H1 (cell line): Measurements from ENCODE around the gene DUSP2. TPM values are rescaled to one million over a fixed set of nuclear protein-coding genes. Genes with fewer than 3 reads are reported as not detected.
A peak's percentile ranks its signal among the peaks of the same experiment; 100 is the strongest.

Source experiments
- CTCF ChIA-PET: fragments of 300-600 bp; sonication (Branson Sonifier 250); formaldehyde crosslinking; loops from one replicate; lab custom pipeline; 2021; ENCODE audit not compliant: partially characterized antibody; lab: Charles Lee
- POLR2A ChIA-PET: fragments of 300-600 bp; sonication (Branson Sonifier 250); formaldehyde crosslinking; loops from one replicate; lab custom pipeline; 2021; ENCODE audit warnings: inconsistent platforms; ENCODE audit not compliant: partially characterized antibody; lab: Charles Lee
- DNase-seq, 2 experiments: peaks; one replicate each; pipeline versions ENCODE4 v3.0.0 to v3.0.0-alpha.2; 2010 to 2022; ENCODE audit warnings: low spot score in 2 of 2, low read depth in 1 of 2, mixed read lengths in 1 of 2
- FAIRE-seq: peaks from 2 replicates; lab custom pipeline; 2011; peaks lifted over from hg19 to GRCh38; lab: Jason Lieb, UNC
- H2AFZ ChIP-seq: 2 replicates; pipeline ENCODE4 v1.8.1; 2012; ENCODE audit warnings: low read length, inconsistent platforms
- H2AK5ac ChIP-seq: 2 replicates; pipeline ENCODE4 v1.6.1; 2013; ENCODE audit warnings: low read depth, low read length
- H2BK120ac ChIP-seq: replicated peaks from 2 replicates; pipeline ENCODE3; 2013; ENCODE audit warnings: low read depth, low read length, inconsistent platforms
- H2BK12ac ChIP-seq: 2 replicates; pipeline ENCODE4 v1.6.1; 2013; ENCODE audit warnings: low read depth, low read length
- H2BK15ac ChIP-seq: 2 replicates; pipeline ENCODE4 v1.6.1; 2013; ENCODE audit warnings: low read length
- H2BK20ac ChIP-seq: 2 replicates; pipeline ENCODE4 v1.6.1; 2013; ENCODE audit warnings: low read length
- H2BK5ac ChIP-seq: 2 replicates; pipeline ENCODE4 v1.6.1; 2013; ENCODE audit warnings: low read depth, low read length
- H3K14ac ChIP-seq: 2 replicates; pipeline ENCODE4 v1.6.1; 2013; ENCODE audit warnings: inconsistent platforms; ENCODE audit not compliant: insufficient read length
- H3K18ac ChIP-seq: 2 replicates; pipeline ENCODE4 v1.6.1; 2013; ENCODE audit warnings: low read length; ENCODE audit errors: extremely low read depth
- H3K23ac ChIP-seq: 2 replicates; pipeline ENCODE4 v1.6.1; 2013; ENCODE audit warnings: inconsistent platforms; ENCODE audit not compliant: insufficient read length
- H3K23me2 ChIP-seq: 2 replicates; pipeline ENCODE4 v1.6.1; 2013; ENCODE audit warnings: low read depth, low read length
- H3K27ac ChIP-seq: 2 replicates; pipeline ENCODE4 v1.6.1; 2011; ENCODE audit warnings: low read depth, low read length, inconsistent platforms
- H3K27me3 ChIP-seq, 4 experiments: replicated peaks in 1 of 4; 1 replicate in 1 of 4; 2 replicates in 3 of 4; pipeline versions ENCODE4 v1.6.1 to v1.8.1; 2011 to 2013; ENCODE audit warnings: low read length in 3 of 4, mild to moderate bottlenecking in 3 of 4, inconsistent platforms in 2 of 4, mixed read lengths in 2 of 4, moderate library complexity in 1 of 4; ENCODE audit not compliant: control insufficient read depth in 3 of 4, insufficient read depth in 3 of 4; ENCODE audit errors: extremely low read depth in 1 of 4
- H3K36me3 ChIP-seq, 4 experiments: 2 replicates each; pipeline versions ENCODE4 v1.6.1 to v1.8.1; 2011 to 2013; ENCODE audit warnings: mild to moderate bottlenecking in 4 of 4, low read length in 3 of 4, moderate library complexity in 2 of 4, control low read depth in 1 of 4, inconsistent platforms in 1 of 4; ENCODE audit not compliant: insufficient read depth in 4 of 4, control insufficient read depth in 2 of 4
- H3K4ac ChIP-seq: replicated peaks from 2 replicates; pipeline ENCODE3; 2013; ENCODE audit warnings: low read length, low read depth, mixed read lengths, inconsistent platforms; ENCODE audit not compliant: insufficient read length
- H3K4me1 ChIP-seq, 4 experiments: replicated peaks in 1 of 4; 1 replicate in 1 of 4; 2 replicates in 3 of 4; pipeline versions ENCODE4 v1.6.1 to v1.8.1; 2011 to 2013; ENCODE audit warnings: low read length in 3 of 4, inconsistent platforms in 2 of 4, mixed read lengths in 1 of 4; ENCODE audit not compliant: insufficient read depth in 4 of 4, control insufficient read depth in 3 of 4
- H3K4me2 ChIP-seq, 2 experiments: 2 replicates each; pipeline versions ENCODE4 v1.6.1 to v1.8.1; 2011 to 2013; ENCODE audit warnings: low read depth in 2 of 2, low read length in 2 of 2, control low read depth in 1 of 2, inconsistent platforms in 1 of 2, mild to moderate bottlenecking in 1 of 2; ENCODE audit not compliant: insufficient read depth in 1 of 2
- H3K4me3 ChIP-seq, 4 experiments: fragments of 200-600, 300-600 bp in 1 of 4; sonication (generic), shearing (Covaris generic), sonication (Bioruptor Twin) in 1 of 4; 2 replicates each; pipeline versions ENCODE4 v1.5.1 to v1.8.1; 2011 to 2016; ENCODE audit warnings: low read length in 4 of 4, low read depth in 3 of 4, control low read depth in 2 of 4, inconsistent platforms in 2 of 4, mild to moderate bottlenecking in 2 of 4, mixed read lengths in 1 of 4, moderate library complexity in 1 of 4; ENCODE audit not compliant: insufficient read depth in 2 of 4; ENCODE audit errors: extremely low read depth in 1 of 4
- H3K56ac ChIP-seq: replicated peaks from 2 replicates; pipeline ENCODE3; 2013; ENCODE audit warnings: low read depth, mild to moderate bottlenecking, mixed read lengths, low read length, inconsistent platforms; ENCODE audit not compliant: insufficient read length
- H3K79me1 ChIP-seq: 2 replicates; pipeline ENCODE4 v1.6.1; 2013; ENCODE audit warnings: low read depth, low read length, control low read depth
- H3K79me2 ChIP-seq, 2 experiments: 2 replicates each; pipeline versions ENCODE4 v1.6.1 to v1.8.1; 2012 to 2013; ENCODE audit warnings: low read length in 2 of 2, mild to moderate bottlenecking in 2 of 2, inconsistent platforms in 1 of 2; ENCODE audit not compliant: insufficient read depth in 2 of 2, control insufficient read depth in 1 of 2
- H3K9ac ChIP-seq, 4 experiments: replicated peaks in 1 of 4; 1 replicate in 1 of 4; 2 replicates in 3 of 4; pipeline versions ENCODE4 v1.6.1 to v1.8.1; 2011 to 2013; ENCODE audit warnings: low read depth in 3 of 4, low read length in 3 of 4, control low read depth in 2 of 4, mild to moderate bottlenecking in 2 of 4, moderate library complexity in 2 of 4, inconsistent platforms in 1 of 4; ENCODE audit errors: extremely low read depth in 1 of 4
- H3K9me3 ChIP-seq, 2 experiments: 2 replicates each; pipeline versions ENCODE4 v1.6.1 to v1.8.1; 2012 to 2013; ENCODE audit warnings: mild to moderate bottlenecking in 2 of 2, moderate library complexity in 2 of 2, control low read depth in 1 of 2, inconsistent platforms in 1 of 2, low read depth in 1 of 2, low read length in 1 of 2, mixed read lengths in 1 of 2; ENCODE audit not compliant: insufficient read depth in 2 of 2
- H4K20me1 ChIP-seq, 2 experiments: replicated peaks in 1 of 2; 2 replicates each; pipeline versions ENCODE3 to v1.8.1; 2011 to 2013; ENCODE audit warnings: inconsistent platforms in 2 of 2, low read length in 2 of 2, mild to moderate bottlenecking in 1 of 2; ENCODE audit not compliant: insufficient read depth in 2 of 2, control insufficient read depth in 1 of 2
- H4K5ac ChIP-seq: 2 replicates; pipeline ENCODE4 v1.6.1; 2013; ENCODE audit warnings: low read length, low read depth, mixed read lengths, inconsistent platforms; ENCODE audit not compliant: insufficient read length
- H4K8ac ChIP-seq: 2 replicates; pipeline ENCODE4 v1.8.0; 2013; ENCODE audit warnings: mild to moderate bottlenecking, moderate library complexity, low read length, inconsistent platforms; ENCODE audit not compliant: insufficient read depth; ENCODE audit errors: extremely low read depth
- H4K91ac ChIP-seq: replicated peaks from 2 replicates; pipeline ENCODE3; 2013; ENCODE audit warnings: low read length, mixed read lengths, inconsistent platforms; ENCODE audit not compliant: insufficient read length
- BCL11A ChIP-seq, 2 experiments: IDR thresholded peaks; one replicate each; pipeline ENCODE4 v1.6.1; 2011; ENCODE audit warnings: low read depth in 2 of 2, low read length in 2 of 2, mild to moderate bottlenecking in 2 of 2
- E2F6 ChIP-seq: IDR thresholded peaks from 2 replicates; pipeline ENCODE4 v1.6.1; 2012; ENCODE audit warnings: inconsistent platforms
- EGR1 ChIP-seq: IDR thresholded peaks from 2 replicates; pipeline ENCODE4 v1.6.1; 2011; ENCODE audit warnings: low read depth, low read length, borderline replicate concordance
- RAD21 ChIP-seq, 2 experiments: IDR thresholded peaks in 1 of 2; conservative IDR thresholded peaks in 1 of 2; 2 replicates each; pipeline ENCODE4 v1.6.1; 2011; ENCODE audit warnings: low read depth in 2 of 2, low read length in 2 of 2, improper control_type of control experiment in 1 of 2, inconsistent platforms in 1 of 2, mild to moderate bottlenecking in 1 of 2, moderate library complexity in 1 of 2
- TCF12 ChIP-seq: IDR thresholded peaks from 2 replicates; pipeline ENCODE4 v1.6.1; 2011; ENCODE audit warnings: low read depth, mild to moderate bottlenecking, low read length
- WGBS, 2 experiments: shearing (Covaris generic) in 1 of 2; methylation state at CpG; one replicate each; pipeline versions ENCODE4 v1.1.6 to v1.1.7; 2013 to 2015; ENCODE audit warnings: low lambda C conversion rate in 2 of 2, mixed read lengths in 2 of 2, inconsistent platforms in 1 of 2, low coverage in 1 of 2, missing lambda C conversion rate in 1 of 2; ENCODE audit not compliant: insufficient replicate concordance in 2 of 2, insufficient coverage in 1 of 2, insufficient read length in 1 of 2; ENCODE audit errors: extremely low coverage in 1 of 2, missing lambda C conversion rate in 1 of 2; 5-methylcytosine and 5-hydroxymethylcytosine counted together
- polyA plus RNA-seq, 7 experiments: library from polyadenylated mRNA; depleted of rRNA in 3 of 7; stranded (reverse) in 5 of 7; unstranded in 2 of 7; fragments of >200 nt in 5 of 7; fragments of 200-250 nt in 2 of 7; gene quantifications; 1 replicate in 5 of 7; 2 replicates in 1 of 7; 4 replicates in 1 of 7; pipeline versions ENCODE4 v1.2.1 to v1.2.3, GENCODE V29; 2011 to 2013; ENCODE audit warnings: missing spikeins in 2 of 7, mixed read lengths in 2 of 7
- total RNA-seq: library from RNA; stranded (reverse); fragmentation: NEBNext Ultra II Directional; extraction: Animal tissue kit (Norgen Biotek cat#: 25700); gene quantifications from 2 replicates; pipeline ENCODE4 v1.2.1, GENCODE V29; 2021

Gene DUSP2
- total and polyA plus RNA-seq, 2 of the 8 experiments (the other 6 are each of a cell fraction or from before 2014, with no cell fraction given): 10.1 to 10.4 TPM

- H2AFZ ChIP-seq: no peak overlapping the region
- POLR2A ChIA-PET: interaction anchor here (1.6 kb wide), 1 partner anchor 27 kb away, joined by 3 read pairs; the partner anchor contains the start of gene DUSP2
Measured at GRCh38 chr2:96171831-96172230, 26.6 kb upstream of the DUSP2 start.

More at GRCh38 chr2:96171831-96172230, 26.6 kb upstream of the DUSP2 start:
- Histone ChIP-seq H3K9me3 (peaks cover 0 to 3% of the 10 kb centered on the region in 2 experiments; a peak in 1 of 4 replicates), H3K27ac (no peak overlapping the region), H3K14ac (no peak overlapping the region), H4K20me1 (no peaks in the 10 kb centered on the region), H3K9ac (no peak overlapping the region), H3K79me2 (no peaks in the 10 kb centered on the region), H3K36me3 (no peaks in the 10 kb centered on the region), H2BK12ac (no peak overlapping the region), H3K23me2 (no peaks in the 10 kb centered on the region), H3K4me1 (0 out of 7 replicates have a peak, but pooled peaks cover 0 to 2% (median 0%) of the 10 kb centered on the region in 4 experiments), H3K4me2 (no peak overlapping the region), H2BK120ac (no peak overlapping the region), H2AK5ac (no peak overlapping the region), H3K79me1 (no peaks in the 10 kb centered on the region), H4K5ac (no peak overlapping the region), H3K23ac (no peak overlapping the region), H2BK15ac (no peak overlapping the region), H3K27me3 (no peaks in the 10 kb centered on the region), H4K8ac (peak overlapping the region; percentile 65; the same call in 1 of the 2 replicates), H2BK20ac (no peak overlapping the region), H3K56ac (no peak overlapping the region), H4K91ac (no peak overlapping the region), H3K18ac (no peak overlapping the region), H2BK5ac (no peak overlapping the region), H3K4me3 (no peak overlapping the region), H3K4ac (no peak overlapping the region)
- no peak for DNase-seq
- TF ChIP-seq EGR1: no peak
- no peak for TF ChIP-seq TCF12
- TF ChIP-seq E2F6: no peak
- TF ChIP-seq RAD21 (IDR thresholded peaks at IDR 0.05 in 1 of 2, conservative IDR thresholded peaks at IDR 0.05 in 1 of 2; ENCODE audit: low read depth in 2 of 2, low read length in 2 of 2): no peak
- TF ChIP-seq BCL11A (IDR thresholded peaks at IDR 0.05; ENCODE audit: low read depth in 2 of 2, low read length in 2 of 2): no peak
- 96% methylated on average over 11 of the region's 15 CpGs; no CpG with 5 or more reads in 1 of the 2 experiments for WGBS, 2 experiments
- no peak for FAIRE-seq
- CTCF ChIA-PET: interaction anchor here (5.6 kb wide), 1 partner anchor 30 kb away, joined by 155 read pairs; the partner anchor contains the start of genes ASTL and DUSP2
